GM19025 (cell line): ENCODE data around the gene PTPN23.

Source experiments
- ATAC-seq: cut with Tn5 transposase; IDR thresholded peaks from one replicate; pipeline ENCODE4 v1.9.1; 2021; ENCODE audit warnings: mild to moderate bottlenecking, low read depth, moderate library complexity; ENCODE audit not compliant: unreplicated experiment

The PTPN23 gene

DNA sequence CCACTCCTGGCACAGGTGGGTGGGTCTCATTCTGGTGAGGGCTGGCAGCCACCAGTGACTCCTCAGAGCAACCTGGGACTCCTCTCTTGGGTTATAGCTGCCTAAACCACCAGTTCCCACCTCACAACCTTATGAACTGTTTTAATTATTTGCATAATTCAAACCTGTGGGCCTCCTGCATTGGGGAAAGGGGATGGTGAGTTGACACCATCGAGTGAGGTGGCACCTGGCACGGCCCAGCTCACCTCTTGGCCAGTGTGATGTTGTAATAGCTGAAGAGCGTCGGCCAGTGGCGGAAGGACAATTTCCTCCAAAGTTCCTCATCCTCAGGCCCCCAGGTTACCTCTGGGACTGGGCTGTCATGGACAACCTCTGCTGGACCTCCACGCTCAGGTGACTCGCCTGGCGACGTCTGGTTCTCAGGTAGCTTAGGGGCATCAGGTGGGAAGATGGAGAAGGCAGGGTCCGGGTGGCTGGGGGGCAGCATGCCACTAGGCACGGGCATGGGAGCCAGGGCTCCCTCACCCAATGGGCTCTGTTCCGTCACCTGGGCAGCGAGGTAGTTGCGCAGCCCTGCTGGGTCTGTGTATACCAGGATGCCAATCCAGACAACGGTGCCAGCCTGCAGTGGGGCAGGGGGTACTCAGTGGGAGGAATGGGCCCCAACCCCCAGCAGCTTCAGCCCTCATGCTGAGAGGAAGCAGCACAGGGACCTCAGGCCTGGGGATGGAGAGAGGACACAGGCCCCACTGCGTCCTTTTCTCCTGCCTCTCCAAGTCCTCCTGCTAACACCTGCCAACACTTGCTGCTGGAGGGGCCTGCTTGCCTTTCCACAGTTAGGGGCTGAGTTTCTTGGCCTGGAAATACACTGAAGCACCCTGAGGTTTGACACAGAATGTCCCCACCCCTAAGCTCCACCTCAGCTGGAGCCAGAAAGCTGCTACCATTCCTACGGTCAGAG, 38.5 kb downstream of the PTPN23 start:
- ATAC-seq: no peak

GRCh38 chr3:47420044-47420430, 39.2 kb downstream of the PTPN23 start:
- no peak for ATAC-seq

DNA sequence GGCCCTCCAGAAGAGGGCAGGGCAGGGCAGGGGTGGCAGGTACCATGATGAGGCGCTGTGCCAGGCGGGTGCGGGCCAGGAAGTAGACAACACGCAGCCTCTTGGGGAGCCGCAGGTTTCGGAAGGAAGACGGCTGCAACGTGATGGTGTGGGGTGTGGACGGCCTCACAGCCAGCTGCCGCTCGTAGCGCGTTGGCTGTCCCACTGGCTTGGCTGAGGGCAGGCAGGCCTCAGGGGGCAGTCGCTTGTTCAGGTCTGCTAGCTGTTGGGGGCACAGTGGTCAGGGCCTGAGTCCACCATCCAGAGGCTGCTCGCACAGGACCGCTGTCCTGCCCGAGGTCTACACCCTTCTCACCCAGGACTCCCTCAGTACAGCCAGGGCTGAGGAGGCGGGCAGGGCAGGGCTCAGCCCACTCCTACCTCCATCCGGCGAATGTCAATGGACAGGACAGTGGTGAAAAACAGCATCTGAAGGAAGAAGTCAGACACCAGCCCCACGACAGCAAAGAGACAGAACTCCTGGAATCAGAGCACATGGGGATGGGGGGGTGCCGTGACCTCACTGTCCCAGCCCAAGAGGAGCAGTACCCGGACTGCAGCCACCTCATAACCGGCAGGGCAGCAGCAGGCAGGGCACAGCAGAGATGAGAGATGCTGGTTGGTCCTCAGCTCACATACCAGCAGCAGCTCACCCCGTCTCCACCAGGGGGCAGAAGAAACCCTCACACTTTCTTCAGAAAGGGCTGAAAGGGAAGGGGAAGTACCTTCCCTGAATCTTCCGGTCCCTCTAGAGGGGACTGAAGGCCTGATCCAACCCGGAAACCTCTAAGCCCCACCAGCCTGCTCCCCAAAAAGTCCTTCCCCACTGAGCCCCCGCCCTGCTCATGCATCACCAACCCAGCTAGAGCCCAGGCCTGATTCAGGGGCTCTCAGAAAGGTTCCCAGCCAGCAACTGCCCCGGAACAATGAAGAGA, 40.0 kb downstream of the PTPN23 start:
- peak; percentile 67 for ATAC-seq

- no peak for ATAC-seq
These were observed 41.2 kb downstream of the PTPN23 start for GRCh38 chr3:47421741-47422649.

- ATAC-seq: no peak
These were observed 41.9 kb downstream of the PTPN23 start for GRCh38 chr3:47422743-47423142.

GRCh38 chr3:47423548-47424145, 42.8 kb downstream of the PTPN23 start:
- no peak for ATAC-seq

DNA sequence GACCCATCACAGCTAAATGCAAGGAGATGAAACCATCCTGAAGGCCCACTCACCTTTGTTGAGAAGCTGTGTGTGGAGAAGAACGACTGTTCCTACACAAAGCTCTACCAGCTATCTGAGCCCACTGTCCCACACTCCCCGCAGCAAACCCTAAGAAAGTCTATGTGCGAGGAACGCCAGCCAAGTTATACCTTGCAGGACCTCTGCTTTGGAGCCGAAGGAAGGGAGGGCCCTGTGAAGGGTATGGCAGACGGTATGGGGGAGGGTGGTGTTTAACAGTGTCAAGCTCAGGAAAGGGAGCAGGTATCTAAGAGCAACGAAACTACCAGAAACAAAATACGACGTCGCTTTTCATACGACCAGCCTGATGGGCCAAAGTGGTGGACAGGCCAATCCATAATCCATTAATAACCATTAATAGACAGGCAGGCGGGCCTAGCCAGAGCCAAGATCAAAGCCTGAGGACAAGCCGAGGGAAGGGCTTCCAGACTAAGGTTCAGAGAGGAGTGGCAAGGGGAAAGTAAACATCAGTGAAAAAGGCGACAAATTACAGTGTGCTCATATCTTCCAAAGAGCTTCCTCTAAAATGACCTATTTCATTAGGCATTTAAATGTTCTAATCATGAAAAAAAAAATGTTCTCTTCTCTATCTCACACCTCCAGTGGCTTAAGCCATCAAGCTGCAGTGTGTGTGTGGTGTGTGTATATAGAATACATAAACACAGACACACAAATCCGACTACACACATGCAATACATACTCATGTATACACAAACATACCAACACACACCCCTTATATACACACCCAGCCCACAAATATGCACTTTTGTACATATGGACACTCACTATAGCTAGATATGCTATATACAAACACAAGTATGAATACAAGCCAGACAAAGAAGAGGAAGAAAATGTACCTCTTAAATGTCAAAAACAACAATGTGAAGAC, 43.9 kb downstream of the PTPN23 start:
- ATAC-seq: no peak

GRCh38 chr3:47425383-47425778, 44.6 kb downstream of the PTPN23 start:
- no peak for ATAC-seq

DNA sequence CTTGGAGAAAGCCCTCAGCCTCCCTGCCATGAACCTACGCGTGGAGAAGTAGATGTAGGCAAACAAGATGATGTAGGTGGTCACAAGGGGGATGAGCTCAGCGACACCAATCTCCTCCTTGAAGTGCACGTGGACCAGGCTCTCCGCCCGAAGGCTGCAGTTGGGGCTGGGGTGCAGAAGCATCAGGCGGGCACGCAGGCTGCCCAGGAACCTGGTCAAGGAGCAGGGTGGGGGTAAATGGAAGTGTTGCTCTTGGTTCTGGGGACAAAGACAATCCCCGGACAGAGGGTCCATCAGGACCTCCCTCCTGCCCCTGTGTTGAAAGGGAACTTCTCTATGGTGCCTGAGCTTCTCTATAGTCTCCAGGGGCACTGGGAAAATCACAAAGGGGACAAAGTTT, 45.1 kb downstream of the PTPN23 start:
- ATAC-seq: no peak

DNA sequence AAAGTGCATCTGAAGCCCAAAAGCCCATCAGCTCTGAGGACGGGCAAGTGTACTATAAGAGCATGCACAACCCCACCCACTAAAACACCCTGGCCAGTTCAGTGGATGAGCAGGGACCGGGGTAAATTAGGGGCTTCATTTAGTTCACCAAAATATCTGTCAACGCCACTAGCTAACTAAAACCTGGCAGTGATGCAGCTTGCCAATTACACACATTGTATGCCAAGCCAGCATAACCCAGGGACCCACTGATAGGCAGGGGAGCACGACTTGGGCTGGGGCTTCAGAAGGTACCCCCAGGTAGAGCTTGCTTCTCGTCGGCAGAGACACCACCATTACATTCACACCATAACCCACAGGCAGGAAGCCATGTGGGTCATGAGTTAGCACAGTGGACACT, 47.0 kb downstream of the PTPN23 start:
- ATAC-seq: no peak

DNA sequence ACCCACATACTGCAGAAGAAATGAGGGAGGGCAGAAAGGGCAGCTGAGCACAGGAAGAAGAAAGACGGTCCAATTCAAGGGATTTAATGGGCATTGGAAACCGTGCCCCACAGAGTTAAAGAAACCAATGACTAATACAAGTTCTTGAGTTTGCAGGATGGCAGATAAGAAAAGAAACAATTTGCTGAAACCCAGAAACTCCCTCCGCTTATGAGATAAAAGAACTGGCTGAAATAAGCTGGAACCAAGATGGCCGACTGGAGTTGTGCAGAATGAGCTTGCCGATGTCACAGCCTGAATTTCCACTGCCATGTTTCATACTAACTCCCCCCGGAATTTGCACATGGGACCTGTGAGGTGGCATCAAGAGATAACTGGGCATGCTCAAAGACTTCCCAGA, 47.8 kb downstream of the PTPN23 start:
- ATAC-seq: no peak

DNA sequence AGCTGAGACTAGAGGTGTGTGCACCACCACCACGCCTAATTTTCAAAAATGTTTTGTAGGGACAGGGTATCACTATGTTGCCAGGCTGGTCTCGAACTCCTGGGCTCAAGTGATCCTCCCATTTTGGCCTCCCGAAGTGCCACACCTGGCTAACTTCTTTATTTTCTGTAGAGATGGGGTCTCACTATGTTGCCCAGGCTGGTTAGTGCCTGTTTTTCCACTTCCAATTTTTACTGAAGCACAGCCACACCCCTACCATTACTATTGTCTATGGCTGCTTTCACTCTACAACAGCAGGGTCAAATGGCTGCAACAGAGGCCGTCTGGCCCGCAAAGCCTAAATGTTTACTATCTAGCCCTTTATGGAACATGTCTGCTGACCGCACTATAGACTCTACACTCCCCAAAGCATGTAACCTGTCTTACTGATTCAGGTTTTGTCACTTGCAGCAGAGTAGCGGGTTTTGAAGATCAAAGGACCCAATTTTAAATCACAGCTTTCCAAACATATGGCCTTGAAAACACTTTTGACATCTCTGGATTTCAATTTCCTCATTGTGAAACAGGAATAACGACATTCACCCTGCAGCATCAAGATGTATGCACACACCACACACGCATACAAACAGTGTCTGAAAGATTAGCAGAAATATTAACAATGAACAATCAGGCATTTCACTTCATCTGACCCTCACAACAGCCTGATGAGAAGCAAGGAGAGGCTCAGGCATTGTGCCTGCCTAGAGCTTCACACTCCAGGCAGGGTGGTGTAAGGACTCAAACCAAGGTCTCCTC, 48.9 kb downstream of the PTPN23 start:
- ATAC-seq: no peak

DNA sequence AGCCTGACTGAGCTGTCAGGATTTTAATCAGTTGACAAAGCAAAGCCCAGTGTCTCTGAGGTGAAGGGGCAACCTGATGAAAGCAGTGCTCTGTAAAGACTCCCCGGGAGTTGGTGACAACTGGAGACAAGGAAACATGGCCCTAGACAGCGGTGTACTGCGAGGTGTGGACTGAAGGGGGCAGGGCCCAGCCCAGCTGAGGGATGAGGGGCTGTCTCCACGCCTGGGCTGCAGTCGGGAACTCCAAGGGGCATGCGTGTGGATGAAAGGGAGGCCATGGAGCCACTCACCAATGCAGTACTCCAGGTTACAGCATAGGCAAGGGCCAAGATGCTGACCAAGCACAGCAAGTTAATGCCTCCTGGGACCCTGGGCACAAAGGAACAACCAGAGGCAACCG, 49.8 kb downstream of the PTPN23 start:
- no peak for ATAC-seq

DNA sequence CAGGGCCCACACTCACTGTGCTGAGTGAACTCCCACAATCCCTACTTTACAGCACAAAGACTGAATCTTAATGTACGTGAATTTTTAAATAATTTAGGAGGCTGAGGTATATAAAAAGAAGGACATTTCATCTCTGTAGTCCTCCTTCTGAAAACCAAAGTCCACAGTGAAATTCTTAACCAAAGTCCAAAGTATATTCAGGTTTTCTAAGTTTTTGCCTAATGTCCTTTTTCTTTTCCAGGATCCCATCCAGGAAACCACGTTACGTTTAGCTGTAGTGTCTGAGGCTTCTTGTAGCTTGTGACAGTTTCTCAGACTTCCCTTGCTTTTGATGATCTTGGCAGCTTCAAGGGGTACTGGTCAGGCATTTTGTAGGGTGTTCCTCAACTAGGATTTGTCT, 50.4 kb downstream of the PTPN23 start:
- no peak for ATAC-seq

DNA sequence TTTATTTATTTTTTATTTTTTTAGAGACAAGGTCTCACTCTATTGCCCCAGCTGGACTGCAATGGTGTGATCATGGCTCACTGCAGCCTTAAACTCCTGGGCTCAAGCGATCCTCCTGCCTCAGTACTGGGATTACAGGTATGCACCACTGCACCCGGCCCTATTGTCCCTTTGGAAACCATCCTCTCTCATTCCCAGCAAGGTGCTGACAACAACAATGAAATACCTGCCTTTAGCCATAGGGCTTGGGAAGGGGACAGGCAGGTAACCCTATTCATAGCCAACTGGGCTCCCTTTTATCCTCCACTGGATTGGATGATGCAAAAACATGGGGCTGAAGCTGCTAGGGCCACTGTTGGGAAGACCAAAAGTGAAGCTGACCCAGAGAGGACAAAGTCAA, 51.9 kb downstream of the PTPN23 start:
- ATAC-seq: no peak

GRCh38 chr3:47433796-47434195, 53.0 kb downstream of the PTPN23 start:
- no peak for ATAC-seq

DNA sequence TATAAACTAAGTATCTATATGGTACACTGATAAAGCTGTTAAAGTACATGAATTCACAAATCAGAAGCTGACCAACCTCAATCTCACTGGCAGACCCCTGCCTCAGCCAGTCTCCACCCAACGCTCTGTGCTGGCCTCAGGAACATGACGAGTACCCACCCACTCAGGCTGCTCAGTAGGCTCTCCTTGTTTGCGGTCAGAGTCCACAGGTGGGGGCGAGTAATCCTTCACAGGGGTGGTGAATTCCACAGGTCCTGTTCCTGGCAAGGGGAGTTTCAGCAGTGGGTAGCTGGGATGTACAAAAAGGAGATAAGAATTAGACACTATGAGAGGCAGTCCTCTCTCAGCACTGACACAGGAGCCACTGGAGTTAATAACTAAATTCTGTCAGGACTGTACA, 54.0 kb downstream of the PTPN23 start:
- no peak for ATAC-seq

GRCh38 chr3:47436180-47436579, 55.4 kb downstream of the PTPN23 start:
- no peak for ATAC-seq
